Measurements from ENCODE around the gene MTCL1.

MTCL1 gene

GRCh38 chr18:8843005-8843404 is 137.6 kb downstream of the MTCL1 start:
- no peak for DNase-seq

- peak; percentile 77 for DNase-seq
Measured at GRCh38 chr18:8844721-8845148, 139.4 kb downstream of the MTCL1 start.

DNA sequence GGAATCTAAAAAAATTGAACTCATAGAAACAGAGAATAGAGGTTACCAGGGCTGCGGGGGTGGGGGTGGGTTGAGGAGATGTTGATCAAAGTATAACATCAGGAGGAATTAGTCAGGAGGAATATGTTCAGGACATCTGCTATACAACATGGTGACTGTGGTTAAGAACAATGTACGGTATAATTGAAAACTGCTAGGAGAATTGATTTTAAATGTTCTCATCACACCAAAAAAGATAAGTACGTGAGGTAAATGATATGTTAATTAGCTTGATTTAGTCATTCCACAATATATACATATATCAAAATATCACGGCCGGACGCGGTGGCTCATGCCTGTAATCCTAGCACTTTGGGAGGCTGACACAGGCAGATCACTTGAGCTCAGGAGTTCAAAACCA is 140.2 kb downstream of the MTCL1 start:
- no peak for DNase-seq

DNA sequence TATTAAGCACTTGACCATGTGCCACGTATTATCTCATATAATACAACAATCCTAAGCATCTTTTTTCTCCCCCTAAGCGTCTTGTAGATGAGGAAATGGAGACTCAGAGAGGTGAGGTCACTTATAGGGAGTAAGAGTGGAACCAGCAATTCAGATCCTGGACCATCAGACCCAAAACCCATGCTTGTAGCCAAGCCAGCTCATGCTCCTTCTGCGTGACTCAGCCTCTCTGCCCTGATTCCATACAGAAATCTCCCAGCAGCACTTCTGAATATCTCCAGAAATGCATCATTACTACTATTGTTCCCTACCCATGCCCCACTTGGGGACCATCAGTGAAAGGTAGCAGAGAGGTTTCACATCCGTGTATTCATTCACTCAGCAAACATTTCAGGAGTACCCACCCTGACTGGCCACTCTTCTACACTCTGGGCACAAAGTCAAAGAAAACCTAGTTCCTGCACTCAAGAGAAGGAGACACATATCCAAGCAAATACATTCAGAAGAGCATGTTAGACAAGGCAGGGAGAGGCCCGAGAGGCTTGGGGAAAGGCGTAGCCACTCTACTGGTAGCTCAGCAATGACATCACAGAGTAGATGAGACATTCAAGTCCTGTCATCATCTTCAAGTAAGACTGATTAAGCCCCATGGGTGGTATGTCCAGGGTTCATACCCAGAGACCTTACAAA is 141.9 kb downstream of the MTCL1 start:
- no peak for DNase-seq

- no peak for DNase-seq
Measured at GRCh38 chr18:8847900-8848299, 142.5 kb downstream of the MTCL1 start.

DNA sequence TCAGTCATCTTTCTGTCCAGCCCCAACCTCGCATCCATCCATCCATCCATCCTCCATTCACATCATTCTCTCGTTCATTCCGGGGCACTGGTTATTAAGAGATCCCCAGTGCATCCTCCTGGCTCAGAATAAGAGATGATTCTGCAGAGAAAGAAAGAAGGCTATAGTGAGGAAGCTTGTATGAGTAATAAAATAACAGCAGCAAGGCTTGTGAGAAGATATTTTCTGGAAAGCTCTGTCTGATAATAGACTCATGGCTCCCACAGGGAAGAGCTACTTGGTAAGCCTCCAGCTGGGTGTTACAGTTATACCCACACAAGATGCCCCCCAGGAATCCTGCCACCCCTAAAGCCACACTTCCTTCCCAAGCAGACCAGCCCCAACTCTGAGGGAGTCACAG is 143.2 kb downstream of the MTCL1 start:
- DNase-seq = no peak

- DNase-seq = no peak
Measured at GRCh38 chr18:8849696-8850095, 144.3 kb downstream of the MTCL1 start.

GRCh38 chr18:8851659-8852058 is 146.3 kb downstream of the MTCL1 start:
- DNase-seq = no peak

DNA sequence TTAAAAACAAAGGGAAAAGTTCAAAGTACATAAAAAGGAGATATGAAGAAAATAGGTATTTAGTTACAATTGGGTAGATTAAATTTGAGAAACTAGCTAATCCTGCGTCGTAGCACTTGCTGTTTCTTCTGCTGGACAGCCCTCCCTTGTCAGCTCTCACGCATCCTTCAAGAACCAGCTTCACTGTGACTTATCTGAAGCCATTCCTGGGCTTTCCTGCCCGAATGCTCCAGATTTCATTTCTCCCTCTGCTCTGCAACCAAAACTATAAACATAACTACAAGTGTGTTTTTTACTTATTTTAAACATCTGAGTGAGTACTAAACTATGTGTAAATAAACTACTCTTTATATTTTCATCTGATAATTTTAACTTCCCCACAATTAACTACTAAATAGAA is 149.2 kb downstream of the MTCL1 start:
- no peak for DNase-seq

DNA sequence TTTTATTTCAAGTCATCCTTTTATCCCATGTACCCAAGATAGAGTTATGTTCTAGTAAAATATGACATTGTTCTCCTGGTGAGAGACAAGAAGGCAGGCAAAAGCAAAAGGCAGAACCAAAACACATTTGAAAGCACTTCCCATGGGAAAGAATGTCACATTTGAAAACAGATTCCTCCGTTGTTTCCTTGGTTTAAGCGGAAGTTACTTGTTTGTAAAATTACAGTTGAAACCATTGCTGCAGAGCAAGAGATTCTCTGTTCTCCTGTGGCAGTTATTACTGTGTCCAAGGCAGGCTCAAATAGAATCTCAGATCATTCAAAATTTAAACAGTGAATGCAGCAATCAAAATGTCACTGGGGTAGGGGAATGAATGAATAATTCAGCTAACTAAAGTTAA is 149.6 kb downstream of the MTCL1 start:
- DNase-seq = no peak

DNA sequence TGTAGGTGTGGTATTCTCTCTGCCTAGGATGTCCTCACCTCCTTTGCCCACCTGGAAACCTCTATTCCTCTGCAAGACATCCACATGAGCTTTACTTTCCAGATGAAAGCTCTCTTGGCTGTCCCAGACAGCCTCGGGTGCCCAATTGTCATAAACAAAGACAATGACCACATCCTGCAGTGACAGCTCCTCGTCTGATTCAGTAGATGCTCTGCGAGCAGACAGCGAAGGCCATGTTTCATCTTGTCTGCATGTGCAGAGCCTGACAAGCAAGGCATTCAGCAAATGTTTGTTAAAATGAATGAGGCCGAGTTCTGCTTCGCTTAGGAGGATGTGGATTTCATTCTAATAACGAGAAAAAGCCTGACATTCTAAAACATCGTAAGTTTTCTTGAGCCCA is 150.9 kb downstream of the MTCL1 start:
- DNase-seq = no peak

DNA sequence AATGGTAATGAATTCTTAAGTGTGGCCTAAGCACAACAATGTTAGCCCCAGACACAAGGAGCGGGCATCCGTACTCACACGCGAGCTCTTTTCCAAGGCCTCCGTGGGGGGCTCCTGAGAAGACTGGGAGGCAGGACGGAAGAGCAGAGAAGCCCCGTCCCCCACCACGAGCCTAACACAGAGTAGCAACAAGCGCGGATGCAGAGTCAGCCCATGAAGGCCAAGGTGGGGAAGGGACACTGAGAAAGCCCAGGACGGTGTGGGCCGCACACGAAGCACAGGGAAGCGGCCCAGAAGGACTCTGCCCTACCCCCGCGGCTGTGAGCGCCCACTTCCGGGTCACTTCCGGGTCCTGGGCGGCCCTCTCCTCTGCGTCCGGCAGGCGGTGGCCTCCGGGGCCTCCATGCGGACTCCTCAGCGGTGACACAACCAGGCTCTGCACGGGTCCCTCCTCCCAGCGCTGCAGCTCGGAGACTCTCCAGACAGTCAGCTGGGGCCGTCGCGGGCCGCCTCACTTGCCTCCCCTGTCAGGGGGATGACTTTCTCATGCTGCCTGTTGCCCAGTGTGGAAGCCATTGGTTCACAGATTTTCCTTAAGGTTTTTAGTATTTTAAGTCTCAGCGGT is 151.5 kb downstream of the MTCL1 start:
- no peak for DNase-seq

- no peak for DNase-seq
Measured at GRCh38 chr18:8857806-8858205, 152.4 kb downstream of the MTCL1 start.

DNA sequence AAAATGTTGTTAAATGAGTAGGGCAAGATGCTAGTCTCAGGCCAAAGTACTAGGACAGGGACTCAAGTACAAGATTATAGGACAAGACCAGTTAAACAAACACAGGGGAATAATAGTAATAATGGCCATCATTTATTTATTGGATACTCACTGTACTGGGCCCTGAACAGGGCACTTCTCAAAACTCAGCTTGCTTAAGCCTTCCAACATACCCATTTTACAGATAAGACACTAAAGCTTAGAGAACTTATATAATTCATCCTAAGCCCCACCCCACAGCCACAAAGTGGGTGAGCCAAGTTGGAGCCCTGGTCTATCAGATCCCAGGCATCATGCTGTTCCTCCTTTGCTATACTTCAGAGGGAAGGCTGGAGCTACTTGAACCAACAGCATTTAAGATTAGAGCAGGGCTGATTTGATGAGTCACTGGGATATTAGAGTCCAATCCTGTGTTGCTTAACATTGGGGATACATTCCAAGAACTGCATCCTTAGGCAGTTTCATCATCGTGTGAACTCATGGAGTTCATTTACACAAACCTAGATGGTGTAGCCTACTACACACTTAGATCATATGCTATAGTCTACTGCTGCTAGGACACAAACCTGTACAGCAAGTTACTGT is 153.6 kb downstream of the MTCL1 start:
- no peak for DNase-seq

DNA sequence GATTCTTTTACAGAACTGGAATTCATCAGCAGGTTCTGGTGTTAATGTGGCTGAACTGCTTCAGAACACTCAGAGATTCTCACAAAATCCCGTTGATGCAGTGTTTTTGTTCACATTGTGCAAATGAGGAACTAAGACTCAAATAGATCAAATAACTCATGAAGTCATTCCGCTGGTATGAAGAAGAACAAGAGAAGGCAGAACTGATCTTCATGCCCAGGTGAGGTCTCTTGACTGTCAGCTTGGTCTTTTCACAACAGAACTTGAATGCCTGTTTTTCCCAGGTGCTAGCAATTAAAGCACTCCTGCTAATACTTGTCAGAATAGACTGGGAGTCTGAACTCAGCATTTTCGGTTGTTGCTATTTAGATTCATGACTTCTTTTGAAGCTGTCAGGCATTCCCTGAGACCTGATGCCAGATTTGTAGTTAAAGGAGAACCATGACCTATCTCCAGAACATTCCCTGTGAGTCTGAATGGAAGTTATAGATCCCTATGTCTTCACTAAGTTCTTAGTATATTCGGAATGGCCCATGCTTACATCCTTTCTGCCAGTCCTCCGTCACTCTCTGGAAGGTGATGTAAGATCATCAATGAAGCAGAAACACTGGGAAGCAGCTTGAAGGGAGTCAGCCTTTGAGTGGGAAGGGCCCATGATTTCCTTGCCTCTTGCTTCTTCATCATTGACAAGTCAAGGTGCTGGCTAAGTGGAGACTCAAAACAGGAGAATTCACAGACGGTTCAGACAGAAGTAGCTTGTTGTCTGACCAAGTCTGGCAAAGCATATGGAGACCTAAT is 155.7 kb downstream of the MTCL1 start:
- DNase-seq = no peak

DNA sequence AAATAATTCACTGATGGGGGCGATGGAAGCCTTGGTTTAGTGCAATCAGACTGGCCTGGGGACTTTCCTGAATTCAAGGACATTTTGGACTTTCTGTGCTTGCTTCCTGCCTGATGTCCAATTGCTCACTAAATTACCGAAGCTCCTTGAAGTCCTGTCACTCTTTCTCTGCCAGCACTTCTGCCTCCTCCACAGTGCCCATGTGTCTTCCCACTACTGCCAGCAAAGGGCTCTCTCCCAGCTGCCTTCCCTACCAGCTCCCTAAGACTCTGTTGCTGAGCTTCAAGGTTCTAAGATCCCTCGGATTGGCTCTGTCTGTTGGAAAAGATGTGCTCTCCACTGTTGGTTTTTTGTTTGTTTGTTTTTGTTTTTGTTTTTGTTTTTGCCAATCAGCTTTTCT is 158.1 kb downstream of the MTCL1 start:
- no peak for DNase-seq

DNA sequence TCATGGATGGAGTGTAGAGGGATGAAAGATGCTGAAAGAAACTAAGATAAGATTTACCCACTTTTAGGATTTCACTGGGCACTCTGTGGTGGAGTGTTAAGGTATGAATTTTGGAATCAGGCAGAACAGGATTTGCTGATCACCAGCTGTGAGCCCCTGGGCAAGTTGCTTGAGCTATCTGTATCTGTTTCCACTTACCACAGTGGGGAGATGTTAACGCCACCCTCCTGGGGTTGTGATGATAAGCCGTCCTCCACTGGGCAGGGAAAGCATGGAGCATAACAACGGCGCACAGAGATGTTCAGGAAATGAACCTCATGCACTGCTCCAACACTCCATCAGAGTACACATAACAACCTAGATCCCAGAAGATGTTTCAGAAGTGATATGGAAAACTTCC is 160.6 kb downstream of the MTCL1 start:
- no peak for DNase-seq

GRCh38 chr18:8866679-8867078 is 161.3 kb downstream of the MTCL1 start:
- DNase-seq = no peak

- DNase-seq = no peak
Measured at GRCh38 chr18:8868276-8868675, 162.9 kb downstream of the MTCL1 start.

- no peak for DNase-seq
Measured at GRCh38 chr18:8868779-8869415, 163.5 kb downstream of the MTCL1 start.

DNA sequence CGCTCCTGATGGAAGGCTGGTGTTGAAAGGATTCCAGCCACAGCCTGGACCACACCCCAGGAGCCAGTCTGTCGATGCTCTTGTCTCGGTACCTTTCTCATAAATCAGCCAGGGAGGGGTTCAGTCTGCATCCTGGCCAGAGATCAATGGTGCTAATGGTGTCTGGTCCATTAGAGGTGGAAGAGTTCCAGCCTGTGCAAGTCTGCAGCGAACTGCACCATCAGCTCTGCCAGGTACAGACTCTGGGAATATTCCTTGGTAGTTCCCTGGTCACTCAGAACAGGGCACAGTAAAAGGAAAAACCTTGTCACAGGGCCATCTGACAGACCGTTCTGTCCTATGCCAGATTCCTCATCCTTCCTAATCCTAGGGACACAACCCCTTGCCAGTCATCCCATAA is 164.3 kb downstream of the MTCL1 start:
- DNase-seq = no peak

- DNase-seq = no peak
Measured at GRCh38 chr18:8870528-8870927, 165.2 kb downstream of the MTCL1 start.

DNA sequence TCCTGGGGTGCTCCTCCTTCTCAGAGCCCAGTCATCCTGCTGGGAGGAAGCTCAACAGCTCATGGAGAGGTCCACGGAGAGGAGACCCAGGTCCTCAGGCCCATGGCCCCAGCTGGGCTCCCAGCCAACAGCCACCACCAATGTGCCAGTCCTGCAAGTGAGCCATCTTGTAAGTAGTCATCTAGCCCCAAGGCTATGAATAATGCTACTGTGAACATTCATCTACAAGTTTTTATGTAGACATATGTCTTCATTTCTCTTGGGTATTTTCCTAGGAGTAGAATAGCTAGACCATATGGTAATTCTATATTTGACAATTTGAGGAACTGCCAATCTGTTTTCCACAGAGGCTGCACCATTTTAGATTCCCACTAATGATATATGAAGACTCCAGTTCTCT is 166.1 kb downstream of the MTCL1 start:
- no peak for DNase-seq

All from NCI-H1436 (cell line).